Measurements from ENCODE around the gene ARSA. TPM values are rescaled to one million over a fixed set of nuclear protein-coding genes. Genes with fewer than 3 reads are reported as not detected.
"Not testable (repeated sequence)": the region's sequence is repeated elsewhere in the genome, so short reads cannot be mapped to it uniquely, and the experiment has no call there.

The ARSA gene
- polyA plus RNA-seq: 10 to 100 TPM; 24.9 to 56.2 (median 44.1) TPM

DNA sequence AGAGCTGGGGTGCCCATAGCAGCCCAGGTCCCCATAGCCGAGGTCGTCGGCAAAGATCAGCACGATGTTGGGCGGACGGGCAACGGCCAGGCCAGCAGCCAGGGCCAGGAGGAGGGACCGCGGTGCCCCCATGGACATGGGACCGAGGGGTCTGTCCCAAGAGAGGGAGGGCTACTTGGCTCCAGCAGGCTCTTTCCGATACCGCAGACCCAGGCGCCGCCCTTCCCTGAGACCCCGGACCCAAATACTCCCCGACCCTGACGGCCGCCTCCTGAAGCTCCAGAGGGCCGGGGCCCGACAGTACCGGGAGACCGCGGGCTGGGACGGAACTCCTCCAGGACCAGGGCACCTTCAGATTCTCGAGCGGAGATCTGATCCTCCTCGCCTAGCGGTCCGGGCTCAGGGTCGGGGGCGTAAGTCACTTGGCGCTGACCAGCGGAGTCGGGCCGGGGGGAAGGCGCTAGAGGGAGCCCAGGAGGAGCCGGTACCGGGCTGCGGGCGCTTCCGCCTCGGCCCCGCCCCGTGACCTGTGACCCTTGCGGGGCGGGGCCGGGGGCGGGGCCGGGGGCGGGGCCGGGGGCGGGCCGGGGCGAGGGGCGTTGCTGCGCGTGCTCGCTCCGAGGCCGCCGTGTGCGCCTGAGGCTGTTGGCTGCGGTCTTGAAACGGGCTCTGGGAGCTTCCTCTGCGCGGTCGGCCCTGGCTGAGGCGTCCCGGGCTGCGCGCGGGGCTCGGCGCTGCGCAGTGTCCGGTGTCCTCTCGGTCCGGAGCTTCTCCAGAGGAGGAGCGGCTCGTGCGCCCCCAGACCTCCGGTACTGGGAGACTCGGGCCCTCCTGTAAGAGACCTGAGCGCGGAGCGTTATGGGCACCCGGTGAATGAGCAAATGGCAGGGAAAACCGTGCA, at the start of gene ARSA:
Gene ARSA (minus strand): TSS at position 511 of the 901 bp plus-strand sequence. CDS start 373 bp downstream, at position 138.
- 0 to 1% (median 1%) methylated on average over 70 to 85 of the region's 88 CpGs for WGBS, 3 donors
- H3K27ac ChIP-seq (ENCODE audit: low read depth, low read length): no peak within 1 kb of the TSS

DNA sequence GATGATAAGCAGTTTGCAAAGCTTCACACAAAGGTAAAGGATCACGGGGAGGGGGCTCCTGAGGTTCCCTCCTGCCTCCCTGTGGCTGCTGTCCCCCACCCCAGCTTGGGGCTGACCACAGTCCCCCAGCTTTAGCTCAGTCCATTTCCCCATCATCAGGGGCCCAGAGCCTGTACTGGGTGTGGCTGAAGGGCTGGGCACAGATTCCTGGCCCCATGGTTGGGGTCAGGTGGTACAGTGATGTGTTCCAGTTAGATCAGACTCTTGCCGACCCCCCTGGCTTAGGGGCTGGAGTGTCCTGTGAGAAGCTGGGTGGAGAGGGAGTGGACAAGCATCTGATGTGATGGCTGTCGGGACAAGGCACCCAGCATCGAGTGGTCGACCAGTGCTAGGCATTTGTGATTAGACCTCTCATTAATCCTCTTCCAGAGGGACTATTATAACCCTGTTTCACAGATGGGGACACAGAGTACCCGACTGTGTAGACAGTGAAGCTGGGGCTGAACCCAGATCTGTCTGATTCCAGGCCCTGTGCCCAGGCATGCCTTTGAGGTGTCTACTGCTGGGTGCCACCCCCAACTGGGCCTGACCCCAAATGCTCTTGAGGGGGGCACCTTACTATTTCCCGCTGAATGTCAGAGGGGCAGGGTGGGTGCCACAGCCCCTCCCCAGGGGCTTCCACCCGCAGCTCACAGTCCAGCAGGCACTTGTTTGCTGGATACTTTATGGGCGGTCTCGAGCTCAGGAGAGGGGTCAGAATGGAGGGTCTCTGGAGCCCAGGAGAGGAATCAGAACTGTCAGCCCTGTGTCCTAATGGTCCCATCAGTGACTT, 48.9 kb upstream of the ARSA start:
- 66 to 78% (median 67%) methylated on average over 10 of the region's 10 CpGs for WGBS, 3 donors
- H3K27ac ChIP-seq (ENCODE audit: low read depth, low read length): no peak overlapping the region

DNA sequence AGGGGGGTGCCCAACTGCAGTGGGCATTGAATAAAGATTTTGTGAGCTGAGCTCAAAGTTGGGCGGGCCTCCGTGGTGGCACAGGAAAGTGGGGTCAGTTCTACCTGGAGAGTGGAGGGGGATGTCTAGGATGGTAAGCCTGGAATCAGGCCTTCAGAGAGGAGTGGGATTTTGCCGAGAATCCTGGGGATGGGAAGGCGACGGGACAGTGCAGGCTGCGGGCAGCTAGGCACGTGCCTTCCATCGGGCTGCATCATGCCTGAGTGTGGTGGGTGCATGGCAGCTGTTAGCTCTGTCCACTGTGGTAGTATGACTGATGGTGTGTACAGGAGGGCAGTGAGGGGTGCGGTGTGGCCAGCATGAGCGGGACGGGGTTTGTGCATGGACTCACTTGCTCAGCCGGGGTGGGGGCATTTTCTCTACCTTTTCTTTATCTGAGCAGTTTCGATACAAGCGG, 48.3 kb upstream of the ARSA start:
- 80 to 82% (median 81%) methylated on average over 14 of the region's 14 CpGs for WGBS, 3 donors
- no peak overlapping the region for H3K27ac ChIP-seq (ENCODE audit: low read depth, low read length)

DNA sequence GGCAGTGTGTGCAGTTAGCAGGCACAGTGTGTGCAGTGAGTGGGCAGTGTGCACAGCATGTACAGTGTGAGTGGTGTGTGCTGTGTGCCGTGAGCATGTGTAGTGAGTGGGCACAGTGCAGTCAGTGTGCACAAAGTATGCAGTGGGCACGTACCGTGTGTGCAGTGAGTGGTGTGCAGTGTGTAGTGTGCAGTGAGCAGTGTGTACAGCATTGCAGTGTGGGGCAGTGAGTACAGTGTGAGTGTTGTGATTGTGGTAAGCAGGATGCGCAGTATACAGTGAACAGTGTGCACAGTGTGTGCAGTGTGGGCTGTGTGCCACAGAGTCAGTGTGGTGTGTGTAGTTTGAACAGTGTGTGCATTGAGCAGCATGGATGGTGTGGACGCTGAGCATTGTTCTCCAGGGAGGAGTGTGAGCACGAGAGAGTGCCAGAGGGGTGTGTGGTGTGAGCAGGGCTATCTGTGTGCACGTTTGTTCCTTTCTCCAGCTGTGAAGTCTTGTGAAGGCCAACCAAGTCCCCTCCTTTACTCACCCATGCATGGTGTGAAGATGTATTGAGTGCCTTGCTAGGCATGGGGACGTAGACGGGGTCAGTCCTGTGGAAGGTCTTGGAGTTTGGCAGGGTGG, 47.7 kb upstream of the ARSA start:
- H3K27ac ChIP-seq (ENCODE audit: low read depth, low read length): no peak overlapping the region
- 62 to 68% (median 63%) methylated on average over 9 of the region's 9 CpGs for WGBS, 3 donors

DNA sequence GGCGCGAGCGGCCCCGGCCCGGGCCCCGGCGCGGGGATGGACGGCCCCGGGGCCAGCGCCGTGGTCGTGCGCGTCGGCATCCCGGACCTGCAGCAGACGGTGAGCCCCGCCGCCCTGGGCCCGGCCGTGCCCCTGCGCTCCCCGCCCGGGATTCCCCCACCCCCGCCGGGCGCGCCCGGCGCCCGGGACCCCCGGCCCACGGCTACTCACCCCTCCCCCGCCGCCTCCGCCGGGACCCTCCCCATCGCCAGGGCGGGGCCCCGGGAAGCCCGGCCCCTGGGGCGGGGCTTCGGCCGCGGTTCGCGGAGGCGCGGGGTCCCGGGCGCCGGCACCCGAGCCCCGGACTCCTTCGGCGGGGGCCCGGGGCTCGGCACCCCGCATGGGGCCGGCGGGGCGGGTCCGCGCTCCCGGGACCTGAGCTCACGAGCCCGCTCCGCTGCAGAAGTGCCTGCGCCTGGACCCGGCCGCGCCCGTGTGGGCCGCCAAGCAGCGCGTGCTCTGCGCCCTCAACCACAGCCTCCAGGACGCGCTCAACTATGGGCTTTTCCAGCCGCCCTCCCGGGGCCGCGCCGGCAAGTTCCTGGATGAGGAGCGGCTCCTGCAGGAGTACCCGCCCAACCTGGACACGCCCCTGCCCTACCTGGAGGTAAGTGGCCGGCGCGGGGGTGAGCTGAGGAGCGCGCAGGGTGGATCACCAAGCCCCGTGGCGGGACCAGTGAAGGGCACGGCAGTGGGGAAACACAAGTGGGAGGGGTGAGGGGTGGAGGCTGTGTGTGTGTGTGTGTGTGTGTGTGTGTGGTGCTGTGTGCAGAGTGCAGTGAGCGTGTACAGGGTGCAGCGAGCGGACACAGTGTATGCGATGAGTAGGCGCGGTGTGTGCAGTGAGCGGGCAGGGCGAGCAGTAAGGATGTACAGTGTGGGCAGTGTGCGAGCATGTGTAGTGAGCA, 46.9 kb upstream of the ARSA start:
- H3K27ac ChIP-seq (ENCODE audit: low read depth, low read length): no peak overlapping the region
- WGBS, 3 donors: 5 to 7% (median 5%) methylated on average over 65 to 99 of the region's 105 CpGs

DNA sequence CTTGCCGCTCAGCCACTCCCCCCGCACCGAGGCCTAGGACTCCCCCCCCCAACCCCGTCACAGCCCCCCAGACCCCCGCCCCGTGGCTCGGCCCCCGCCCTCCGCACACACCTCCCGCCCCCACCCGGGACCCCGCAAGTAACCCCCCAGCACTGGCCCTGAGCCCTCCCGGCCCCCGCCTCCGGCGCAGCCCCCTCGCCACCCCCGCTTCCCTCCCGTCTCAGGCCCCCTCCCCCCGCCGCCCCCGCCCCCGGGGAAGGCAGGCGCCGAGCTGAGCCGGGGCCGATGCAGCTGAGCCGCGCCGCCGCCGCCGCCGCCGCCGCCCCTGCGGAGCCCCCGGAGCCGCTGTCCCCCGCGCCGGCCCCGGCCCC, 46.2 kb upstream of the ARSA start:
- 0 to 4% (median 2%) methylated on average over 8 to 28 of the region's 43 CpGs for WGBS, 3 donors
- no peak overlapping the region for H3K27ac ChIP-seq (ENCODE audit: low read depth, low read length)

DNA sequence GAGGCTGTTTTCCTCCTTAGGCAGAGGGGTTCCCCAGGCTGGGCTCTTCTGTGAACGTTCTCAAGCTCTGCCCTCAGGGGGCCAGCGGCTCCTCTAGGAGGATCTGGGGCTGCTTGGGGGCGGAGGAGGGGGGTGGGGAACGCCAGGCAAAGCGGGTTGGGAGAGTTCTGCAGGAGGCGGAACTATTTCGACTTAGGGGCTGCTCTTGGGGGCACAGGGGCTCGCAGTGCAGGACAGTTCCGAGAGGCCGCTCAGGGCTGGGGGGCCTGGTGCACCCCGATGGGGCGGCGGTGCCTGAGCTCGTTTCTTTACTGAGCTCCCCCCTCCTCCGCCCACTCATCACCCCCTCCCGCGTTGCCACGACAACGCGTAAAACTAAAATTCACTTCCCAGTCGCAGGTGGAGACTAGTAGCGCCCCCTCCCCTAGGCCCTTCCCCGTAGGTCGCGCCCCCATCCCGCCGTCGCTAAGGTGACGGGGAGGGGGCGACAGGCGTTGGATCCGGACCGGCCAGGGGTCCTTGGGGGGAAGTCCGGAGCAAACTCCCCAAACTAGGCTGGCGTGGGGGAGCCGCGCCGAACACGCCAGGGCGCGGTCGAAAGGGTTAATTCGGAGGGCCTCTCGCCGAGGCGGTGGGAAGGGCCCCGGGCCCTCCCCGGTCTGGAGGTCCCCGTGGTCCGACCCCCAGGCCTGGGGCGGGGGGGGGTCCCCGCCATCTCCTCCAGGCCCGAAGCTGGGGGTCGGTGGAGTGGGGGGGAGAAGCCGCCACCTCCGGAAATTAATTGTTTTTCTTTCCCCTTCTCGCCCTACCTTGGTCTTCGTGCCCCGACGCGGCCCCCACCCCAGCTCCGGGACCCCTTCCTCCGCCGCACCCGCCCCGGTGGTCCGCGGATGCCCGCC, 45.5 kb upstream of the ARSA start:
- WGBS, 3 donors: 1 to 5% (median 2%) methylated on average over 46 to 69 of the region's 69 CpGs
- no peak overlapping the region for H3K27ac ChIP-seq (ENCODE audit: low read depth, low read length)

DNA sequence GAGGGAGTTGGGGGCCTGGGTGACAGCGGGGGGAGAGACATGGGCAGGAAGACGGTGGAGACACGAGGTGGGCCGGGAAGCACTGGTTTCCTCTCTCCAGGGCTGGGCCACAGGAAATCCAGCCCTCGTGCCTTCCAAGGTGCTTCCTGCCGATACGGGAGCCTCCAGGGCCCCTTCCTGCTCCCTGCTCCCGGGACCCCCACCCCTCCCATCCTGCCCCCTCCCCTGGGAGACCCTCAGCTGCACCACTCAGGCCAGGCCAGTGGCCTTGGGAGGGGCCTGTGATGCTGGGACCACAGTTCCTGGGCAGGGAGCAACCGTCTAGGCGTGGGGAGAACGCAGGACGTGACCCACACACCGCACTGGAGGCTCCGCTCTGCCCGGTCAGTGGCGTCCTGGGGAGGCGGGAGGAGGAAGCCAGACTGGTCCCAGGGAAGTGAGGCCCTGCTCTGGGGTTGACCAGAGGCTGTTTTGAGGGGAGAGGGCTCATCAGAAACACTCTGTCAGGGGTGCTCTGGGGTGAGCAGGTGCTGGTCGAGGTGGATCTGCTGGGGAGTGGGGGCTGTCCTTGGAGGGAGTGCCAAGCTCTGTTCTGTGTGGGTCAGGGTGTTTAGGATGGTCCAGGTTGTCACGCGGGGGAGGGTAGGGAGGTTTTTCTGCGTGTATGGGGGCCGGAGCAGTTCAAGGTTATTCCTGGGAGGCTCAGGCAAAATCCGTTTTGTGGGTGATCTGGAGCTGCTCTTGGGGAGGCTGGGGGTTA, 44.7 kb upstream of the ARSA start, which contains the start of gene SHANK3:
Gene SHANK3 (plus strand): TSS at position 353 of the 760 bp plus-strand sequence.
- no peak within 1 kb of the TSS for H3K27ac ChIP-seq (ENCODE audit: low read depth, low read length)
- WGBS, 3 donors: 17 to 45% (median 26%) methylated on average over 19 to 23 of the region's 23 CpGs

DNA sequence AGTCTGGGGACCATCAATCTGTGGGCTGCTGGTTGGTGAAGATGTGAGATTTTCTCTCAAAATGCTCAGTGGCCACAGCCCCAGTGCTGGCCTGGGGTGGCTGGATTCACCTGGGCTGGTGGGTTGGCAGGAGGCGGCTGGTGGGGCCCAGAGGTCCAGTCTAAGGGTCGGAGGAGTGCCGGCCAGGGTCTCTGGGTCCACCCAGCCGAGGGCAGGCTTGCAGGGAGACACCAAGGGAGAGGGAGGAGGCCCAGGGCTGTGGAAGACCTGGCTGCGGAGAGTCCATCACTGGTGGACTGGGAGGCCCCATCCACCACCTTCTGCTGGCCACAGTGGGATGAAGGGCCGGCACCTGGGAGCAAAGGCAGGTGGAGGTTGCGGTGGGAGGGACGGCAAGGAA, 44.1 kb upstream of the ARSA start:
- WGBS, 3 donors: 47 to 81% (median 57%) methylated on average over 8 of the region's 8 CpGs

DNA sequence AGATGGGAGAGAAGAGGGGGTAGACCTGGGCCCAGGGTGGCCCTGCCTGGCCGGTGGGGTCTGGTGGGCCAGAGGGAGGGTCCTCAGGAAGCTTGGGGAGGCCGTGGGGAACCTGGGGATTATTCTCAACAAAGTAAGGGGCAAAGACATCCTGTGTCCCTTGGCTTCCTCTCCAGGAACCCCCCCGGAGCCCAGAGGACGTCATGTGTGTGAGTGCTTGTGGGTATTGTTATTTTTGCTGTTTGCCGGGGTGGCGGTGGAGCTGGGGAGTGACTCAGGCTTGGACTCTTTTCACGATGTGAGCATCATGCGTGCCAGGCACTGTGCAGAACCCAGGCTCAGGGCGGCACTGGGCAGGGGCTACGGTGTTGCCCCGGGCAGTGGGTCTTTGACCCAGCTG, 43.7 kb upstream of the ARSA start:
- no peak overlapping the region for H3K27ac ChIP-seq (ENCODE audit: low read depth, low read length)
- WGBS, 3 donors: 40 to 61% (median 43%) methylated on average over 11 of the region's 11 CpGs

More for the DNA sequence above, 44.1 kb upstream of the ARSA start:
- no peak overlapping the region for H3K27ac ChIP-seq (ENCODE audit: low read depth, low read length)

DNA sequence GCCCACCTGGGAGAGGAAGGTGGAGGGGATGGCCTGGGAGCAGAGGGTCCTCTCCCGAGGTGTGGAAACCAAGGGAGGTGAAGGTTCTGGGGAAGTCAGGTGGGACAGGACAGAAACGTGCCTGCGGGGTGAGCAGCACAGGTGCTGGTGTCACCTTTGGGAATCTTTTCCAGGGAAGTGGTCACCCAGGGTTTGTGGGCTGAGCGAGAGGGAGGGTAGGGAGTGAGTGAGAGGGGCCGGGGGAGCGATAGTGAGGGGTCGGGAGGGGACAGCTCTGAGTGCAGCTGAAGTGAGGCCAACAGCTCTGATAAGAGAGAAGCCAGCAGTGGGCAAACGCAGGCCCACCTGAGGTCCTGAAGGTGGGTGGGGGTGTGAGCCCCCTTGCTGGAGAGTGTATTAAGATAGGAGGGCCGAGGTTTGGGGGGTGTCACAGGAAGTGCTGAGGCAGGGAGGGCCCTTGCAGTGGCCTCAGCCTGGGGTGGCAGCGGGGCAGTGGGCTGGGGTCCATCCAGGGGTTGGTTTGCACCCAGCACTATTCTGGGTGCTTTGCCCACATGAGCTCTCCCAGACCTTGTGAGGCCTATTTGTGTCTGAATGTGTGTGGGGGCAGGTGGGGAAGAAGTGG, 43.1 kb upstream of the ARSA start:
- no peak overlapping the region for H3K27ac ChIP-seq (ENCODE audit: low read depth, low read length)
- WGBS, 3 donors: 49 to 68% (median 67%) methylated on average over 10 of the region's 10 CpGs

DNA sequence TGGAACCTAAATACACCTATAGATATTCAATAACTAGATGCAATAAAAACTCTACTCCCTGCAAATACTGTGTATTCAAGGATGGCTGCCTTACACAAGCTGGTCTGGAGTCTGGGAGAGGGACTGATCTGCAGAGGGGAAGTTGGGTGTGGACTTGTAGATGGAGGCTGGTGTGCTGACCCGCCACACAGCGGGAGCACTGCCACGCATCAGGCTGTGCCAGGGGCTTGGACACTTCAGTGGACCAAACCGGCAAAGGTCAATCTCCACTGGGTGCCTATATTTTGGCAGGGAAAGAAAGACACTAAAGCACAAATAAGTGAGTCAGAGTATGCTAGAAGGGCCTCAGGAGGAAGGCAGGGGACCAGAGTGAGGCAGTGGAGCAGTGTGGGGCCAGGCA, 42.6 kb upstream of the ARSA start:
- H3K27ac ChIP-seq (ENCODE audit: low read depth, low read length): no peak overlapping the region
- WGBS, 3 donors: 57 to 72% (median 59%) methylated on average over 4 of the region's 4 CpGs

DNA sequence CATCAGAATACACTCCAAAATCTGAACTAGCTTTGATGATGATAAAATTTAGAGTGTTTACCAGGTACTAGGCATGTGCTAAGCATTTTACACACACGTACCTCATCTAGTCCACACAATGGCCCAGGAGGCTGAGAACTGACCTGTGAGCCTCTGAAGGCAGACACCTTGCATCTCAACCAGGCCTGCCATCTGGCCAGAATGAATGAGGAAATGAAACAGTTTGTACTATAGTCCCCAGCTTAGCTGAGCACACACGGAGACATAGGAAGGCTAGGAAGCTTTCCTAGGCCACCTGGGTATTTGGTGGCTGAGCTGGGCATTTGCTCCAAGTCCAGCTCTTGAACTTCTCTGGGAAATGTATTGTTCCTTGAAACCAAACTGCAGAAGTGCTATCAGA, 37.8 kb upstream of the ARSA start:
- H3K27ac ChIP-seq (ENCODE audit: low read depth, low read length): no peak overlapping the region
- 57 to 69% (median 65%) methylated on average over 2 of the region's 2 CpGs for WGBS, 3 donors

DNA sequence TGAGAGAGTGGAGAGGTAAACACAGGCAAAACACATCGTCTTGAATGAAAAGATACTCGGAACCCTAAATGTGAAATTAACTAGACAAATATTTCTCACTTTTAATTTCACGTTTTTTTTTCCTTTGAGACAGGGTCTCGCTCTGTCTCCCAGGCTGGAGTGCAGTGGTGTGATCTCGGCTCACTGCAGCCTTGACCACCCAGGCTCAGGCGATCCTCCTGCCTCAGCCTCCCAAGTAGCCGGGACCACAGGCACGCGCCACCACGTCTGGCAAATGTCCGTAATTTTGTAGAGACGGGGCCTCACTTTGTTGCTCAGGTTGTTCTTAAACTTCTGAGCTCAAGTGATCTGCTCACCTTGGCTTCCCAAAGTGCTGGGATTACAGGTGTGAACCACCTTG, 37.3 kb upstream of the ARSA start:
- H3K27ac ChIP-seq (ENCODE audit: low read depth, low read length): no peak overlapping the region
- 88 to 94% (median 90%) methylated on average over 12 of the region's 12 CpGs for WGBS, 3 donors

DNA sequence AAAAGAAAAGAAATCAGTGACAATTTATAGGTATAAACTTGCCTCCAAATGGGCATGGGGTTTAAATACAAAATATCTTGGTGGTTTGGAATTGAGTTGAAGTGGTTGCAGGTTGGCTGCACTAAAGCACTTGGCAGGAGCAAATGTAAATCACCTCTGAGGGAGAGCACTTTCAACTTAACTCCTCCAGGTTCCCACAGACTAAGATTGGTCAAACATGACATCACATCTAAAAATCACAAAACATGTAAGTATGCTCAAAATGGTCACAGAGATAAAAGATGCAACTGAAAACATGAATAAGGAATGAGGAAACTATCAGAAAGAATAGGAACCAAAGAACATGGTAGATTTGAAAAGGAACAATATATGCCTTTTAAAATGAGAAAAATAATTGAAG, 32.4 kb upstream of the ARSA start:
- no peak overlapping the region for H3K27ac ChIP-seq (ENCODE audit: low read depth, low read length)

DNA sequence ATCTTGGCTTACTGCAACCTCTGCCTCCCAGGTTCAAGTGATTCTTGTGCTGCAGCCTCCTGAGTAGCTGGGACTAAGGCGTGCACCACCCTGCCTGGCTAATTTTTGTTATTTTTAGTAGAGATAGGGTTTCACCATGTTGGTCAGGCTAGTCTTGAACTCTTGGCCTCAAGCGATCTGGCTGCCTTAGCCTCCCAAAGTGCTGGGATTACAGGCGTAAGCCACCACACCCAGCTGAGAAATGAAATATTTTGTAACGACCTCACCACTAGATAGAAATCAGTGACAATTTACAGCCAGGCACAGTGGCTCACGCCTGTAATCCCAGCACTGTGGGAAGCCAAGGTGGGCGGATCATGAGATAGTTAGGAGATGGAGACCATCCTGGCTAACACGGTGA, 31.8 kb upstream of the ARSA start:
- H3K27ac ChIP-seq (ENCODE audit: low read depth, low read length): not testable (repeated sequence)
- WGBS, 3 donors: 88 to 90% (median 89%) methylated on average over 7 of the region's 7 CpGs
